ENCODE results near the gene ATPAF1. TPM values are rescaled to one million over a fixed set of nuclear protein-coding genes. Genes with fewer than 3 reads are reported as not detected.

ATPAF1 gene
- total RNA-seq, 1 donor from 2014 or later: 43.0 TPM

DNA sequence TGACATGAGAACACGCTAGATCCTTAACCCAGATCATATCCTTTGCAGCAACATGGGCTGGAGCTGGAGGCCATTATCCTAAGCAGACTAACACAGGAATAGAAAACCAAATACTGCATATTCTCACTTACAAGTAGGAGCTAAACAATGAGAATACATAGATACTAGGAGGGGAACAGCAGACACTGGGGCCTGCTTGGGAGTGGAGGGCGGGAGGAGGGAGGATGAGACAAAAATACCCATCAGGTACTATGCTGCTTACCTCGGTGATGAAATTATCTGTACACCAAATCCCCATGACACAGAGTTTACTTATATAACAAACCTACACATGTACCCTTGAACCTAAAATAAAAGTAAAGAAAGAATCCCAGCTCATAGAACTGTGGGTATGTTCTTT, 50.3 kb downstream of the ATPAF1 start:
- DNase-seq (ENCODE audit: low spot score): no peak
- no peak for ATAC-seq

DNA sequence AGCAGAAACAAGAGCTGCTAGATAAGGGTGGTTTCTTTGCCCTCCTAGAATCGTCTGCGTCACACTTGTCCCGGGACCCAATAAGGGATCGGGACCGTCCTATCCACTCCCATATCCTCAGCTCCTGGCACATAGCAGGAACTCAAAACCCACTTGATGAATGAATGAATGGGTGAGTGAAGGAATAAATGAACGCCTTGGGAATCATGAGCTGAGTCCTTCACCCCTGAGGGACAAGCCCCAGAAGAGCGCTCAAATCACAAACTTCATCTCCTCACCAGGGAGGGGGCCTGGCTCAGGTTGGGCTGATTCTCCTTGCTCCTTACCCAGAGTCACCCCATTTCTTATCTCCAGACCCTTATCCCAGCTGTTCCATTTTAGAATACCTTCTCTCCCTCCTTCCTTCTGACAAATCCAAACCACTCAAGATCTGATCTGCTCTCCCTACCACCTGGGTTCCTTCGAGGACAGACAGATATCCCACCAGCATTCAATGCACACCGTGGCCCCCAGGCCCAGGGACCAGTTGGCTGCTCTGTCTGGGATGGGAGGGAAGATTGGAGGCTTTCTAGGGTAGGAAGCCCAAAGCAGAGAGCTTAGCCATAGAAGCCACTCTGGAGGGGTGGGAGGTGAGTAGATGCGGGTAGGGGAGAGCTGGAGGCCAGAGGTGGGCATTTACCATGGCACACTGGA, 50.9 kb downstream of the ATPAF1 start:
- peak; percentile 38 for ATAC-seq
- DNase-seq (ENCODE audit: low spot score): no peak

DNA sequence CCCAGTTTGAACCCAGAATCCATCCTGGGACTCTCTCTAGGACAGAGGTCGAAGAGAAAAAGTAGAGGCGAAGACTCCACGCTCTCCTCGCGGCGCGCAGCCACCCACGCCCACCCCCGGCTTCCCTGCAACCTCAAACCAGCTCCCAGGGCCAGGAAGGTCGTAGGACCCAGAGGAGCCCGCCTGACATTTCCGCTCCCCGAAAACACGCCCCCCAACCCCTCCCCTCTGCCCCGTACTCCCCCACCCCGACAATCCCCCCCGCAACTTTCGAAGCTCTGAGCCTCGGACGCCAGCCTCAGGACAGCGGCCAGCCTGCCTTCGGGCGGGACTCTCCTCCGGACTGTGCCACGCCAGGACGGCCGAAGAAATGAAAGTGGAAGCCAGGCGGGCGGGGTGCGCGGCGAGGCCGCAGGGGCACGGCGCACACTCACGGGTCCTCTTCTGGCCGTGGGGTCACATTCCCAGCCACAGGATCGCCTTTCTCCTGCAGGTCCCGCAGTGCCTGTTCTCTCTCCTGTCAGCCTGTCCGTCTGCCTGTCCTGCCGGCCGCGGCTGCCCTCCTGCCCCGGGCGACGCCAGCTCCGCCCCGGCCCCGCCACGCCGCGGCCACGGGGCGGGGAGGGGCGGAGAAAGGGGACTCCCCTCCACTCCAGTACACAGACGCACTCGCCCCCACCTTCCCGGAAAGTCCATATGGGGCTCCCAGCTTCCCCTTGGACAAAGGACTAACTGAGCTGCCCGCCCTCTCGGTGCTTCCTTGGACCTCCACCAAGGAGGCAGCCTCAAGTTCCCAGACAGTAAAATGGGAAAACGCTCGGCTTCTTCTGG, 51.7 kb downstream of the ATPAF1 start, which contains the start of gene MOB3C:
MOB3C (minus strand) TSS at position 535 of the 831 bp plus-strand sequence. CDS start 3,490 bp downstream, outside the sequence.
- peak; percentile 87 for DNase-seq (ENCODE audit: low spot score)
- peak; percentile 95 for ATAC-seq

- ATAC-seq (no peak), DNase-seq (ENCODE audit: low spot score) (no peak)
These were observed 52.4 kb downstream of the ATPAF1 start for GRCh38 chr1:46615735-46616134.

GRCh38 chr1:46615088-46615487, 53.1 kb downstream of the ATPAF1 start:
- no peak for DNase-seq (ENCODE audit: low spot score)
- ATAC-seq: no peak

DNA sequence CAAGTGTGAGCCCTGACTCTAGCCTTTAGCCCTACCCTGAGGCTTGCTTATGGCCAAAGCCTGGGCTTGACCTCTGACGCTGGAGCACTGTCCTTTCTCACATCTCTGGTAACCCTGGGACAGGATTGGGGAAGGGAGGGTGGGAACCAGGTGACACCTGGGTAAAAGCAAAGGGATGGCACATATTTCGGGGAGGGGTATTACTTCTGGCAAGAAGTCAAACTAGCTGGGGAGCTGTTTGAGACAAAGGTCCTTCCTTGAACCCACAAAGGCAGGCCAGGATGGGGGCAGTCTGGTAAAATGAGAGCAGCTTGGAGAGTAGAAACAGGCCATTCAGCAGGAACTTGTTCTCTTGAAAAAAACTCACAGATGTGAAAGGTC, 53.6 kb downstream of the ATPAF1 start:
- peak; percentile 18 for ATAC-seq
- DNase-seq (ENCODE audit: low spot score): no peak

- peak; percentile 14 for ATAC-seq
These were observed 54.2 kb downstream of the ATPAF1 start for GRCh38 chr1:46613661-46614603.

GRCh38 chr1:46612937-46613660, 55.1 kb downstream of the ATPAF1 start:
- DNase-seq (ENCODE audit: low spot score) (no peak), ATAC-seq (no peak)

More at GRCh38 chr1:46613661-46614603, 54.2 kb downstream of the ATPAF1 start:
- peak; percentile 64 for DNase-seq (ENCODE audit: low spot score)

DNA sequence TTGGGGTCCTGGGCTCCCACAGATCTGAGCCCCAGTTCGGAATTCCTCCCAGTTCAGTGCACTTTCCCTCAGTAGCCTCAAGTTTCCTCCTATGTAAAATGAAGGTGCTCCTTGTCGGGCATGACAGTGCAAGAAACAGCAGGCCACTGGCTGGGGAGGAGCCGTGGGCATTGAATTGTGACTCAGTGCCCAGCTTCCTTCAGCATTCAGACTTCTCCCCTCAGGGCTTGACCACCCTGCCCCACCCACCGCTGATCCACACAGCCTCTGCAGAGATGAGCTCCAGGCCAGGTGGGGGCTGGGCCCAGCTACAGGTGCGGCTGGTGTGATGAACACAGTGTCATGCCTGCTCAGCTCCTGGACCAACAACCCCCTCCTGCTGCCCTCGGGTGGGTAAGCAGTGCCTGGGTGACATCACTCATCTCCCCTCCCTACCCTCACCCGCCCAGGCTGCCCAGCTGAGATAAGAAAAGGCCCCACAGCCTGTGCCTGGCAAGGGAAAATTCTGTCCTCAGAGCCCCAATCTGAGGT, 56.4 kb downstream of the ATPAF1 start:
- no peak for ATAC-seq
- DNase-seq (ENCODE audit: low spot score): no peak

GRCh38 chr1:46607345-46608130, 60.6 kb downstream of the ATPAF1 start:
- ATAC-seq (no peak), DNase-seq (ENCODE audit: low spot score) (no peak)

DNA sequence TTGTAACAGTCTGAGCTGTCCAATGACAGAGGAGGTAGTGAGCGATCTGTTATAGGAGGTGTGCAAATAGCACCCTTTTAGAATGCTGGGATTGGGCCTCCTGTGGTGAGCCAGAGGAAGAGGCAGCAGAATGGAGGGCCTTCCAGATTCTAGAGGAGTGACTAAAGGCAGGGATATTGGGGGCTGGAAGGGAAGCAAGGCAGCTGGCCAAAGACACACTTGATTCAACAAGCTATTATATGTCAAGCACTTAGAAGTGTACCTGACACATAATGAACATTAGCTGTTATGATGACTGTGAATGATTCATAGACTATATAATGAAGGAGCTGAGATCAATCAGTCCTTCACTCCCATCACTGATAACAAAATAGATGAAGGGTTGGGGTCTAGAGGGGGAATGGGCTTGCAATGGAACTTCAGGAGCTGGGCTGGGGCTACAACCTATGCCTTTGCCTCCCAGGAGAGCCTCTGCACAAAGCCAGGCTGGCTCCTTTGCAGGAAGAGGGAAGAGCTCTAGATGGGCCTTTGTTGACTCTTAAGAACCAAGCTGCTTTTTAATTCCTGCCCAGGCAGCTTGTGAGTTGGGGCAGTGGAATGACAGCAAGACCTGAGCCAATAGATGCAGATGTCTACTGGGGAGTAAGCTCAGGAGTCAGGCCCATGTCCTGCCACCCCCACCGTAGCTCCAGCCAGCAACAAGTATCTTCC, 61.8 kb downstream of the ATPAF1 start:
- DNase-seq (ENCODE audit: low spot score): no peak
- no peak for ATAC-seq

- ATAC-seq (no peak), DNase-seq (ENCODE audit: low spot score) (no peak)
These were observed 62.9 kb downstream of the ATPAF1 start for GRCh38 chr1:46605232-46605631.

- peak; percentile 98 for ATAC-seq
These were observed 64.2 kb downstream of the ATPAF1 start, which contains the start of gene MKNK1 for GRCh38 chr1:46603858-46604549. Gene MKNK1 (minus strand): TSS chr1:46604268. CDS start chr1:46583327, 20,941 bp downstream.

DNA sequence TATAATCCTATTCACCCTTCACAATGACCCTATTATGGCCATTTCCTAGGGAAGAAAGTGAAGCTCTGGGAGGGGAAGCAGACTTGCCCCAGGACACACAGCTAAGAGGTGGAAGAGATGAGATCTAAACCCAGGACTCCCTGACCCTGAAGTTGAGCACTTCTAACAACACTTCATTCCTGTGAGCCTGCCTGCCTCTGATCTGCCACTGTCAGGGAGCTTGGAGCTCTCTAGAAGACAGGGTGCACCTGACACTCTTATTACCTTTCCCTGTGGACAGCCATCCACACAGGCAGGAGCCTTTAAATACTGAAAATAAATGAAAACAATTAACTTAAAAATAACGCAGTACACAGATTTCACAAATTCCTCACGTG, 64.7 kb downstream of the ATPAF1 start:
- DNase-seq (ENCODE audit: low spot score) (no peak), ATAC-seq (peak; percentile 11)

More at GRCh38 chr1:46603858-46604549, 64.2 kb downstream of the ATPAF1 start, which contains the start of gene MKNK1:
- DNase-seq (ENCODE audit: low spot score): peak; percentile 99

GRCh38 chr1:46601257-46602007, 66.7 kb downstream of the ATPAF1 start:
- ATAC-seq (no peak), DNase-seq (ENCODE audit: low spot score) (no peak)

DNA sequence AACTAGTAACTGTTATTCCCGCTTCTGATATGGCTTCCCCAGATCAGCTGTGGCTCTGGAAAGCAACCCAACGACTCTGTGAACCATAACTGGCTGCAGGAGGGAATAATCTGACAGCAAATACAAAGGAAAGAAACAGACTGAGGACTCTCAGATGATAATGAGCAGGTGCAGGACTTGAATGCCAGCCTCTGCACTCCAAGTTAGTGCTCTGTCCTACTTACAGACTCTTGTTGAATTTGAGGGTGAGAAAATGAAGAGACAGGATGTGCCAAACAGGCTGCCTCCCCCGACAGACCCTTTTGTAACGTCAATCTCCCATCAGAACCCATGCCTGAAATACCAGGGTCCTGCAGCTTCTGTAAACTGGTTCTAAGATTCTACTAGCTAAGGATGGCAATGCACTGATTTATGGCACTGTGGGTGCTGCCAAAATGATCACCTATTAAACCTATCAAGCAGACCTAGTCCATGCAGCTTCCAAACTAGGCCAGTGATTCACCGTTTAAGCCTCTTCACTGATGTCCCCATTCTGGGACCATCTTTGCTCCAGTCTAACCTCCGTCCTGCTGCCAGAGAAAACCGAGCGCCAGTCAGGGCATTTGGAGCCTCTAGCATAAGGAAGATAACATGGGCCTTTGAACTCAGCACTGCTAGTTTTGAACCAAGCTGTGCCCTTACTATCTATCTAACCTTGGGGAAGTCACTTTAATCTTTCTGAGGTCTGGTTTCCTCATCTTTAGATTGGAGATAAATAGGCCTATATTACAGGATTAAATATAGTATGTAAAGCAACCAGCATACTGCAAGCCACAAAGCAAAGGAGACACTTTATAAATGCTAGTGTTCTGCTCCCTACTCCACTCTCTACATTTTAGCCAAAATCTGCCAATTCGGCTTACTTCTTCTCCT, 68.8 kb downstream of the ATPAF1 start:
- no peak for ATAC-seq
- DNase-seq (ENCODE audit: low spot score): no peak

Measured in left lobe of liver (tissue), 2 donors.